Measurements from ENCODE around the gene ZBTB17.
"Not testable (repeated sequence)": the region's sequence is repeated elsewhere in the genome, so short reads cannot be mapped to it uniquely, and the experiment has no call there.

ZBTB17 gene

GRCh38 chr1:15985611-15986297, 9.9 kb upstream of the ZBTB17 start:
- DNase-seq = no peak

- DNase-seq = no peak
Measured at GRCh38 chr1:15983275-15983674, 7.4 kb upstream of the ZBTB17 start.

- DNase-seq = no peak
Measured at GRCh38 chr1:15981679-15982078, 5.8 kb upstream of the ZBTB17 start.

- not testable (repeated sequence) for DNase-seq
Measured at GRCh38 chr1:15977947-15978346, 2.0 kb upstream of the ZBTB17 start.

GRCh38 chr1:15975358-15975804, 520 bp downstream of the ZBTB17 start:
- DNase-seq = no peak

- no peak for DNase-seq
Measured at GRCh38 chr1:15974855-15975254, 1.0 kb downstream of the ZBTB17 start.

GRCh38 chr1:15973772-15974171, 2.1 kb downstream of the ZBTB17 start:
- no peak for DNase-seq

- DNase-seq = no peak
Measured at GRCh38 chr1:15972409-15972808, 3.5 kb downstream of the ZBTB17 start.

GRCh38 chr1:15970911-15971310, 5.0 kb downstream of the ZBTB17 start:
- DNase-seq = no peak

GRCh38 chr1:15969321-15969880, 6.5 kb downstream of the ZBTB17 start:
- no peak for DNase-seq

- no peak for DNase-seq
Measured at GRCh38 chr1:15968172-15968571, 7.7 kb downstream of the ZBTB17 start.

GRCh38 chr1:15966956-15967344, 9.0 kb downstream of the ZBTB17 start:
- no peak for DNase-seq

GRCh38 chr1:15966081-15966955, 9.6 kb downstream of the ZBTB17 start:
- DNase-seq = no peak

GRCh38 chr1:15965228-15965767, 10.6 kb downstream of the ZBTB17 start:
- no peak for DNase-seq

- no peak for DNase-seq
Measured at GRCh38 chr1:15963968-15964648, 11.8 kb downstream of the ZBTB17 start.

- DNase-seq = no peak
Measured at GRCh38 chr1:15963363-15963967, 12.4 kb downstream of the ZBTB17 start.

GRCh38 chr1:15962671-15963362, 13.1 kb downstream of the ZBTB17 start:
- DNase-seq = no peak

- no peak for DNase-seq
Measured at GRCh38 chr1:15962176-15962575, 13.7 kb downstream of the ZBTB17 start.

GRCh38 chr1:15961492-15961891, 14.4 kb downstream of the ZBTB17 start:
- DNase-seq = no peak

GRCh38 chr1:15960808-15961207, 15.1 kb downstream of the ZBTB17 start:
- no peak for DNase-seq

GRCh38 chr1:15959827-15960446, 16.0 kb downstream of the ZBTB17 start:
- no peak for DNase-seq
